H1 (cell line): ENCODE data around the gene PALM. TPM values are rescaled to one million over a fixed set of nuclear protein-coding genes. Genes with fewer than 3 reads are reported as not detected.

Experiments used
- CTCF ChIA-PET: fragments of 300-600 bp; sonication (Branson Sonifier 250); formaldehyde crosslinking; loops from one replicate; lab custom pipeline; 2021; ENCODE audit not compliant: partially characterized antibody; lab: Charles Lee
- POLR2A ChIA-PET: fragments of 300-600 bp; sonication (Branson Sonifier 250); formaldehyde crosslinking; loops from one replicate; lab custom pipeline; 2021; ENCODE audit warnings: inconsistent platforms; ENCODE audit not compliant: partially characterized antibody; lab: Charles Lee
- DNase-seq, 2 experiments: peaks; one replicate each; pipeline versions ENCODE4 v3.0.0 to v3.0.0-alpha.2; 2010 to 2022; ENCODE audit warnings: low spot score in 2 of 2, low read depth in 1 of 2, mixed read lengths in 1 of 2
- FAIRE-seq: peaks from 2 replicates; lab custom pipeline; 2011; peaks lifted over from hg19 to GRCh38; lab: Jason Lieb, UNC
- H2AFZ ChIP-seq: 2 replicates; pipeline ENCODE4 v1.8.1; 2012; ENCODE audit warnings: low read length, inconsistent platforms
- H2AK5ac ChIP-seq: 2 replicates; pipeline ENCODE4 v1.6.1; 2013; ENCODE audit warnings: low read depth, low read length
- H2BK120ac ChIP-seq: replicated peaks from 2 replicates; pipeline ENCODE3; 2013; ENCODE audit warnings: low read depth, low read length, inconsistent platforms
- H2BK12ac ChIP-seq: 2 replicates; pipeline ENCODE4 v1.6.1; 2013; ENCODE audit warnings: low read depth, low read length
- H2BK15ac ChIP-seq: 2 replicates; pipeline ENCODE4 v1.6.1; 2013; ENCODE audit warnings: low read length
- H2BK20ac ChIP-seq: 2 replicates; pipeline ENCODE4 v1.6.1; 2013; ENCODE audit warnings: low read length
- H2BK5ac ChIP-seq: 2 replicates; pipeline ENCODE4 v1.6.1; 2013; ENCODE audit warnings: low read depth, low read length
- H3K14ac ChIP-seq: 2 replicates; pipeline ENCODE4 v1.6.1; 2013; ENCODE audit warnings: inconsistent platforms; ENCODE audit not compliant: insufficient read length
- H3K18ac ChIP-seq: 2 replicates; pipeline ENCODE4 v1.6.1; 2013; ENCODE audit warnings: low read length; ENCODE audit errors: extremely low read depth
- H3K23ac ChIP-seq: 2 replicates; pipeline ENCODE4 v1.6.1; 2013; ENCODE audit warnings: inconsistent platforms; ENCODE audit not compliant: insufficient read length
- H3K23me2 ChIP-seq: 2 replicates; pipeline ENCODE4 v1.6.1; 2013; ENCODE audit warnings: low read depth, low read length
- H3K27ac ChIP-seq: 2 replicates; pipeline ENCODE4 v1.6.1; 2011; ENCODE audit warnings: low read depth, low read length, inconsistent platforms
- H3K27me3 ChIP-seq, 4 experiments: replicated peaks in 1 of 4; 1 replicate in 1 of 4; 2 replicates in 3 of 4; pipeline versions ENCODE4 v1.6.1 to v1.8.1; 2011 to 2013; ENCODE audit warnings: low read length in 3 of 4, mild to moderate bottlenecking in 3 of 4, inconsistent platforms in 2 of 4, mixed read lengths in 2 of 4, moderate library complexity in 1 of 4; ENCODE audit not compliant: control insufficient read depth in 3 of 4, insufficient read depth in 3 of 4; ENCODE audit errors: extremely low read depth in 1 of 4
- H3K36me3 ChIP-seq, 4 experiments: 2 replicates each; pipeline versions ENCODE4 v1.6.1 to v1.8.1; 2011 to 2013; ENCODE audit warnings: mild to moderate bottlenecking in 4 of 4, low read length in 3 of 4, moderate library complexity in 2 of 4, control low read depth in 1 of 4, inconsistent platforms in 1 of 4; ENCODE audit not compliant: insufficient read depth in 4 of 4, control insufficient read depth in 2 of 4
- H3K4ac ChIP-seq: replicated peaks from 2 replicates; pipeline ENCODE3; 2013; ENCODE audit warnings: low read length, low read depth, mixed read lengths, inconsistent platforms; ENCODE audit not compliant: insufficient read length
- H3K4me1 ChIP-seq, 4 experiments: replicated peaks in 1 of 4; 1 replicate in 1 of 4; 2 replicates in 3 of 4; pipeline versions ENCODE4 v1.6.1 to v1.8.1; 2011 to 2013; ENCODE audit warnings: low read length in 3 of 4, inconsistent platforms in 2 of 4, mixed read lengths in 1 of 4; ENCODE audit not compliant: insufficient read depth in 4 of 4, control insufficient read depth in 3 of 4
- H3K4me2 ChIP-seq, 2 experiments: 2 replicates each; pipeline versions ENCODE4 v1.6.1 to v1.8.1; 2011 to 2013; ENCODE audit warnings: low read depth in 2 of 2, low read length in 2 of 2, control low read depth in 1 of 2, inconsistent platforms in 1 of 2, mild to moderate bottlenecking in 1 of 2; ENCODE audit not compliant: insufficient read depth in 1 of 2
- H3K4me3 ChIP-seq, 4 experiments: fragments of 200-600, 300-600 bp in 1 of 4; sonication (generic), shearing (Covaris generic), sonication (Bioruptor Twin) in 1 of 4; 2 replicates each; pipeline versions ENCODE4 v1.5.1 to v1.8.1; 2011 to 2016; ENCODE audit warnings: low read length in 4 of 4, low read depth in 3 of 4, control low read depth in 2 of 4, inconsistent platforms in 2 of 4, mild to moderate bottlenecking in 2 of 4, mixed read lengths in 1 of 4, moderate library complexity in 1 of 4; ENCODE audit not compliant: insufficient read depth in 2 of 4; ENCODE audit errors: extremely low read depth in 1 of 4
- H3K56ac ChIP-seq: replicated peaks from 2 replicates; pipeline ENCODE3; 2013; ENCODE audit warnings: low read depth, mild to moderate bottlenecking, mixed read lengths, low read length, inconsistent platforms; ENCODE audit not compliant: insufficient read length
- H3K79me1 ChIP-seq: 2 replicates; pipeline ENCODE4 v1.6.1; 2013; ENCODE audit warnings: low read depth, low read length, control low read depth
- H3K79me2 ChIP-seq, 2 experiments: 2 replicates each; pipeline versions ENCODE4 v1.6.1 to v1.8.1; 2012 to 2013; ENCODE audit warnings: low read length in 2 of 2, mild to moderate bottlenecking in 2 of 2, inconsistent platforms in 1 of 2; ENCODE audit not compliant: insufficient read depth in 2 of 2, control insufficient read depth in 1 of 2
- H3K9ac ChIP-seq, 4 experiments: replicated peaks in 1 of 4; 1 replicate in 1 of 4; 2 replicates in 3 of 4; pipeline versions ENCODE4 v1.6.1 to v1.8.1; 2011 to 2013; ENCODE audit warnings: low read depth in 3 of 4, low read length in 3 of 4, control low read depth in 2 of 4, mild to moderate bottlenecking in 2 of 4, moderate library complexity in 2 of 4, inconsistent platforms in 1 of 4; ENCODE audit errors: extremely low read depth in 1 of 4
- H3K9me3 ChIP-seq, 2 experiments: 2 replicates each; pipeline versions ENCODE4 v1.6.1 to v1.8.1; 2012 to 2013; ENCODE audit warnings: mild to moderate bottlenecking in 2 of 2, moderate library complexity in 2 of 2, control low read depth in 1 of 2, inconsistent platforms in 1 of 2, low read depth in 1 of 2, low read length in 1 of 2, mixed read lengths in 1 of 2; ENCODE audit not compliant: insufficient read depth in 2 of 2
- H4K20me1 ChIP-seq, 2 experiments: replicated peaks in 1 of 2; 2 replicates each; pipeline versions ENCODE3 to v1.8.1; 2011 to 2013; ENCODE audit warnings: inconsistent platforms in 2 of 2, low read length in 2 of 2, mild to moderate bottlenecking in 1 of 2; ENCODE audit not compliant: insufficient read depth in 2 of 2, control insufficient read depth in 1 of 2
- H4K5ac ChIP-seq: 2 replicates; pipeline ENCODE4 v1.6.1; 2013; ENCODE audit warnings: low read length, low read depth, mixed read lengths, inconsistent platforms; ENCODE audit not compliant: insufficient read length
- H4K8ac ChIP-seq: 2 replicates; pipeline ENCODE4 v1.8.0; 2013; ENCODE audit warnings: mild to moderate bottlenecking, moderate library complexity, low read length, inconsistent platforms; ENCODE audit not compliant: insufficient read depth; ENCODE audit errors: extremely low read depth
- H4K91ac ChIP-seq: replicated peaks from 2 replicates; pipeline ENCODE3; 2013; ENCODE audit warnings: low read length, mixed read lengths, inconsistent platforms; ENCODE audit not compliant: insufficient read length
- BCL11A ChIP-seq, 2 experiments: IDR thresholded peaks; one replicate each; pipeline ENCODE4 v1.6.1; 2011; ENCODE audit warnings: low read depth in 2 of 2, low read length in 2 of 2, mild to moderate bottlenecking in 2 of 2
- KDM4A ChIP-seq: IDR thresholded peaks from one replicate; pipeline ENCODE4 v1.7.1; 2012; ENCODE audit warnings: low read depth, mild to moderate bottlenecking, moderate library complexity, low read length, inconsistent platforms; ENCODE audit not compliant: severe bottlenecking
- POLR2AphosphoS5 ChIP-seq: IDR thresholded peaks from 2 replicates; pipeline ENCODE4 v1.6.1; 2011; ENCODE audit warnings: low read depth, low read length
- POU5F1 ChIP-seq: IDR thresholded peaks from 2 replicates; pipeline ENCODE4 v1.6.1; 2011; ENCODE audit warnings: low read depth, mild to moderate bottlenecking, low read length, moderate library complexity
- WGBS, 2 experiments: shearing (Covaris generic) in 1 of 2; methylation state at CpG; one replicate each; pipeline versions ENCODE4 v1.1.6 to v1.1.7; 2013 to 2015; ENCODE audit warnings: low lambda C conversion rate in 2 of 2, mixed read lengths in 2 of 2, inconsistent platforms in 1 of 2, low coverage in 1 of 2, missing lambda C conversion rate in 1 of 2; ENCODE audit not compliant: insufficient replicate concordance in 2 of 2, insufficient coverage in 1 of 2, insufficient read length in 1 of 2; ENCODE audit errors: extremely low coverage in 1 of 2, missing lambda C conversion rate in 1 of 2; 5-methylcytosine and 5-hydroxymethylcytosine counted together
- polyA plus RNA-seq, 7 experiments: library from polyadenylated mRNA; depleted of rRNA in 3 of 7; stranded (reverse) in 5 of 7; unstranded in 2 of 7; fragments of >200 nt in 5 of 7; fragments of 200-250 nt in 2 of 7; gene quantifications; 1 replicate in 5 of 7; 2 replicates in 1 of 7; 4 replicates in 1 of 7; pipeline versions ENCODE4 v1.2.1 to v1.2.3, GENCODE V29; 2011 to 2013; ENCODE audit warnings: missing spikeins in 2 of 7, mixed read lengths in 2 of 7
- total RNA-seq: library from RNA; stranded (reverse); fragmentation: NEBNext Ultra II Directional; extraction: Animal tissue kit (Norgen Biotek cat#: 25700); gene quantifications from 2 replicates; pipeline ENCODE4 v1.2.1, GENCODE V29; 2021
- TF ChIP-seq, protein P1 (sequence below): IDR thresholded peaks from 2 replicates; pipeline ENCODE4 v1.6.1; 2011; ENCODE audit warnings: low read depth, mild to moderate bottlenecking, low read length; ENCODE audit not compliant: insufficient read depth

Gene PALM
- total and polyA plus RNA-seq, 2 of the 8 experiments (the other 6 are each of a cell fraction or from before 2014, with no cell fraction given) = 5.7 to 16.5 TPM

DNA sequence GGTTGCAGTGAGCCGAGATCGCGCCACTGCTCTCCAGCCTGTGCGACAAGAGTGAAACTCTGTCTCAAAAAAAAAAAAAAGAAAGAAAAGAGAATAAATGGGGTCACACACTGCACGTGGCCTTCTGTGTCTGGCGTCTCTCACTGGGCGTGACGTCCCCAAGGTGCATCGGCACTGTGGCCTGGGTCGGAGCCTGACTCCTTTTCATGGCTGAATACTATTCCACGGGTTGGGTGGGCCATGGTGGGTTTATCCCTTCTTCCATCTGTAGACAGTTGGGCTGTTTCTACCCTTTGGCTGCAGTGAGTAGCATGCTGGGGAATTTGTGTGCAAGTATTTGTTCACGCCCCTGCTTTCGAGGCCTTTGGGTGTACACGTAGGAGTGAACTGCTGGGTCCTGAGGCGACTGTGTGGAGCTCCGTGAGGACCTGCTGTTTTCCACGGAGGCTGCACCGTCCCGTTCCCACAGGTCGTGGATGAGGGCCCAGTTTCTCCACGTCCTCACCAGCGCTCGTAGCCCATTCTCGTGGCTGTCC lies 33.9 kb downstream of the PALM start:
- Histone ChIP-seq H3K79me1 (no peaks in the 10 kb centered on the region), H3K4me2 (no peak overlapping the region), H3K79me2 (no peaks in the 10 kb centered on the region), H2BK20ac (no peak overlapping the region), H3K4me1 (no peaks in the 10 kb centered on the region), H3K27me3 (no peaks in the 10 kb centered on the region), H2AK5ac (no peak overlapping the region; the same call in 1 of the 2 replicates), H3K4me3 (no peak overlapping the region), H4K8ac (no peak overlapping the region), H3K23ac (no peak overlapping the region), H2BK120ac (no peak overlapping the region), H3K27ac (no peak overlapping the region), H3K18ac (no peak overlapping the region), H3K9me3 (peaks cover 2 to 9% of the 10 kb centered on the region in 2 experiments; a peak in 2 of 4 replicates), H3K23me2 (no peaks in the 10 kb centered on the region), H4K20me1 (peaks cover 0 to 1% of the 10 kb centered on the region in 2 experiments), H2BK5ac (no peak overlapping the region), H3K56ac (no peak overlapping the region), H3K36me3 (no peaks in the 10 kb centered on the region), H2BK12ac (no peak overlapping the region), H4K5ac (no peak overlapping the region), H3K9ac (no peak overlapping the region), H2BK15ac (no peak overlapping the region), H3K4ac (no peak overlapping the region), H4K91ac (no peak overlapping the region), H2AFZ (no peak overlapping the region), H3K14ac (no peak overlapping the region)
- 93% methylated on average over 23 of the region's 24 CpGs; no CpG with 5 or more reads in 1 of the 2 experiments for WGBS, 2 experiments
- ChIA-PET POLR2A (interaction anchor here (1.2 kb wide), 1 partner anchor 81 kb away, joined by 3 read pairs; no protein-coding TSS in a partner anchor), CTCF (interaction anchor here (0.7 to 2.7 kb wide), 11 partner anchors 9 to 137 kb away, joined by 3 to 17 read pairs (median 3); no protein-coding TSS in a partner anchor)
- no peak for DNase-seq
- no peak for TF ChIP-seq POLR2AphosphoS5
- no peak for TF ChIP-seq POU5F1
- no peak for TF ChIP-seq BCL11A (IDR thresholded peaks at IDR 0.05; ENCODE audit: low read depth in 2 of 2, low read length in 2 of 2)
- no peak for TF ChIP-seq KDM4A
- TF ChIP-seq, protein P1, sequence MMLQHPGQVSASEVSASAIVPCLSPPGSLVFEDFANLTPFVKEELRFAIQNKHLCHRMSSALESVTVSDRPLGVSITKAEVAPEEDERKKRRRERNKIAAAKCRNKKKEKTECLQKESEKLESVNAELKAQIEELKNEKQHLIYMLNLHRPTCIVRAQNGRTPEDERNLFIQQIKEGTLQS = no peak
- no peak for FAIRE-seq
